Ovary (tissue), 9 donors: ENCODE results near the gene NAV2. TPM values are rescaled to one million over a fixed set of nuclear protein-coding genes. Genes with fewer than 3 reads are reported as not detected.

ENCODE experiments used
- DNase-seq, 5 donors: peaks; one replicate each; pipeline ENCODE4 v3.0.0-alpha.2; 2019 to 2020
- H3K27ac ChIP-seq, 2 donors: fragments of 200-600 bp; one replicate each; pipeline versions ENCODE4 v1.5.1 to v1.8.0; 2019 to 2022
- H3K27me3 ChIP-seq: fragments of 200-600 bp; one replicate; pipeline ENCODE4 v1.8.0; 2022
- H3K36me3 ChIP-seq: fragments of 200-600 bp; sonication (generic); one replicate; pipeline ENCODE4 v1.5.1; 2019
- H3K4me1 ChIP-seq: one replicate; pipeline ENCODE4 v1.8.1; 2013; ENCODE audit warnings: mild to moderate bottlenecking, moderate library complexity; ENCODE audit not compliant: insufficient read depth
- H3K4me3 ChIP-seq: fragments of 200-600 bp; sonication (generic); one replicate; pipeline ENCODE4 v1.5.1; 2017
- H3K9me3 ChIP-seq, 2 donors: fragments of 200-600 bp in 1 of 2; sonication (generic) in 1 of 2; one replicate each; pipeline versions ENCODE4 v1.5.1 to v1.8.1; 2013 to 2019; ENCODE audit warnings: mild to moderate bottlenecking in 1 of 2, moderate library complexity in 1 of 2
- EP300 ChIP-seq: sonication (generic); formaldehyde crosslinking; IDR thresholded peaks from one replicate; pipeline ENCODE4 v1.6.1; 2017; ENCODE audit warnings: antibody characterized with exemption
- POLR2A ChIP-seq: fragments of 450-650 bp; IDR thresholded peaks from one replicate; pipeline ENCODE4 v1.6.1; 2017; ENCODE audit warnings: antibody characterized with exemption, mild to moderate bottlenecking, moderate library complexity
- WGBS, 3 donors: extraction: QIAGEN DNeasy Blood & Tissue Kit in 1 of 3; methylation state at CpG; one replicate each; pipeline versions ENCODE4 v1.1.5 to v1.1.7; 2013 to 2017; 5-methylcytosine and 5-hydroxymethylcytosine counted together
- intact Hi-C, 4 donors: fragments of 100-400 bp; cut with DNase I; formaldehyde crosslinking; loops; one replicate each; pipeline versions ENCODE4 v1.11.0 to v1.15.1; 2022 to 2023
- polyA plus RNA-seq, 2 donors: library from polyadenylated mRNA; stranded (reverse); fragments of 200-250 nt in 1 of 2; fragments of 350-450 nt in 1 of 2; fragmentation: Illumina TruSeq in 1 of 2; extraction: RNeasy Lipid Tissue Mini Kit (QIAGEN cat#74804) in 1 of 2; gene quantifications; one replicate each; pipeline ENCODE4 v1.2.3, GENCODE V29; 2013 to 2014
- total RNA-seq, 7 donors: library from RNA; depleted of rRNA in 2 of 7; stranded (reverse); fragments of >200 nt in 2 of 7; fragmentation: NEBNext Ultra II Directional in 3 of 7; extraction: Animal tissue kit (Norgen Biotek cat#: 25700) in 3 of 7; gene quantifications; one replicate each; pipeline versions ENCODE4 v1.1.0 to v1.2.4, GENCODE V29; 2016 to 2023
- TF ChIP-seq, protein P1 (sequence below), 3 donors: fragments of 450-650 bp in 2 of 3; fragments of 200-600 bp in 1 of 3; IDR thresholded peaks; one replicate each; pipeline versions ENCODE4 v1.5.1 to v1.8.0; 2016 to 2022; ENCODE audit warnings: antibody characterized with exemption in 3 of 3, mild to moderate bottlenecking in 1 of 3
- donor health status: DM: no; HTN: no; CAD: no; lungs with moderate emphysema.
- donor health status: DM: no; HTN: no; CAD: no.
- donor health status: Bipolar disorder and iron deficiency.
- donor health status: DM: yes; HTN: yes; CAD: no.
- donor health status: DM: no; HTN: no; CAD: no.
- donor health status: DM: yes; HTN: yes; CAD: no.

Gene NAV2
- total and polyA plus RNA-seq, 9 donors = 2.9 to 14.1 (median 7.8) TPM

DNA sequence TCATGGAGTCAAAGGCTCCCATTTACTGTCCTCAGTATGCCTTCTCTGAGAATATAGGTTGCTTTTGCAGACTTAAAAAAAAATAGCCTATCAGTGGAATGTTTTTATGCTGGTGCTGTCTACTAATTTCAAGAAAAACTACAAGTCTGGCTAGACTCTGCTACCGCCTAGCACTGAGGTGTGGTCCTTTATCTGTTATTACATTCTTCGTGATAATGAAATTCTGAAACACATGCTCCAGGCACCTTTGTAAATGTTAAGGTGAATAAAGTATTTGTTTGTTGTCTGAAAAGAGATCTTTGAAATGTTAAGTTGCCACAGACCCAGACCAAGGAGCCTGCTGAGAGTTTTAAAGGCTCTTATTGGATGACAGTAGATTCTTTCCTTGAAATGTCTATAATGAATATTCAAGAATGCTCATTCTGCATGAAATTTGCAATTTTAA, 352.3 kb downstream of the NAV2 start:
- TF ChIP-seq EP300 (no peak), POLR2A (no peak)
- TF ChIP-seq, protein P1, sequence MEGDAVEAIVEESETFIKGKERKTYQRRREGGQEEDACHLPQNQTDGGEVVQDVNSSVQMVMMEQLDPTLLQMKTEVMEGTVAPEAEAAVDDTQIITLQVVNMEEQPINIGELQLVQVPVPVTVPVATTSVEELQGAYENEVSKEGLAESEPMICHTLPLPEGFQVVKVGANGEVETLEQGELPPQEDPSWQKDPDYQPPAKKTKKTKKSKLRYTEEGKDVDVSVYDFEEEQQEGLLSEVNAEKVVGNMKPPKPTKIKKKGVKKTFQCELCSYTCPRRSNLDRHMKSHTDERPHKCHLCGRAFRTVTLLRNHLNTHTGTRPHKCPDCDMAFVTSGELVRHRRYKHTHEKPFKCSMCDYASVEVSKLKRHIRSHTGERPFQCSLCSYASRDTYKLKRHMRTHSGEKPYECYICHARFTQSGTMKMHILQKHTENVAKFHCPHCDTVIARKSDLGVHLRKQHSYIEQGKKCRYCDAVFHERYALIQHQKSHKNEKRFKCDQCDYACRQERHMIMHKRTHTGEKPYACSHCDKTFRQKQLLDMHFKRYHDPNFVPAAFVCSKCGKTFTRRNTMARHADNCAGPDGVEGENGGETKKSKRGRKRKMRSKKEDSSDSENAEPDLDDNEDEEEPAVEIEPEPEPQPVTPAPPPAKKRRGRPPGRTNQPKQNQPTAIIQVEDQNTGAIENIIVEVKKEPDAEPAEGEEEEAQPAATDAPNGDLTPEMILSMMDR (IDR thresholded peaks at IDR 0.05) = no peak
- no peak for DNase-seq
- Histone ChIP-seq H3K36me3 (no peaks in the 10 kb centered on the region), H3K27ac (no peak overlapping the region), H3K4me3 (no peak overlapping the region), H3K4me1 (no peaks in the 10 kb centered on the region), H3K9me3 (no peaks in the 10 kb centered on the region), H3K27me3 (no peaks in the 10 kb centered on the region)
- intact Hi-C loops = no loop called here
- WGBS, 3 donors = 93 to 100% (median 95%) methylated on average over 2 of the region's 2 CpGs

DNA sequence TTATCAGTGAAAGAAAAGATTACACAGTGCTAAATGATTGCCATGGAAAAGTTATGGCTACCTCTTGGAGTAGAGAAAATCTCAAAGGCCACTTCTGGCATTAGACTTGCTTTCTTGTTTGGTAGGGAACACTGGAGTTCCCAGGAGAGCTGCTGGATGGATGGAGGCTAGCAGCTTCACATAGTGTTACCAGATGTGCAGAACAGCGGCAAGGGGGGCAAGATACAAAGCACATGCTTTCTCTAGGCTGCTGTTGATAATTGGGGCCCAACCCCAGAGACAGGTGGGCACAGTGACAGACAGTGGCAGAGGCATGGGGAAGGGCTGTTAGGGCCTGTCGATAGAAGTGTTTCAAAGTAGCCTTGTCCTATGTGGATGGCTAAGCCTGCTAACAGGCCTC, 352.8 kb downstream of the NAV2 start:
- no peaks in the 10 kb centered on the region for H3K36me3 ChIP-seq
- 93 to 100% (median 95%) methylated on average over 2 of the region's 2 CpGs for WGBS, 3 donors
- H3K27me3 ChIP-seq = no peaks in the 10 kb centered on the region
- H3K4me1 ChIP-seq = no peaks in the 10 kb centered on the region
- intact Hi-C loops = no loop called here
- H3K27ac ChIP-seq = no peak overlapping the region
- TF ChIP-seq, protein P1 (IDR thresholded peaks at IDR 0.05) = no peak
- TF ChIP-seq POLR2A (no peak), EP300 (no peak)
- DNase-seq = no peak
- H3K4me3 ChIP-seq = no peak overlapping the region
- H3K9me3 ChIP-seq = no peaks in the 10 kb centered on the region

DNA sequence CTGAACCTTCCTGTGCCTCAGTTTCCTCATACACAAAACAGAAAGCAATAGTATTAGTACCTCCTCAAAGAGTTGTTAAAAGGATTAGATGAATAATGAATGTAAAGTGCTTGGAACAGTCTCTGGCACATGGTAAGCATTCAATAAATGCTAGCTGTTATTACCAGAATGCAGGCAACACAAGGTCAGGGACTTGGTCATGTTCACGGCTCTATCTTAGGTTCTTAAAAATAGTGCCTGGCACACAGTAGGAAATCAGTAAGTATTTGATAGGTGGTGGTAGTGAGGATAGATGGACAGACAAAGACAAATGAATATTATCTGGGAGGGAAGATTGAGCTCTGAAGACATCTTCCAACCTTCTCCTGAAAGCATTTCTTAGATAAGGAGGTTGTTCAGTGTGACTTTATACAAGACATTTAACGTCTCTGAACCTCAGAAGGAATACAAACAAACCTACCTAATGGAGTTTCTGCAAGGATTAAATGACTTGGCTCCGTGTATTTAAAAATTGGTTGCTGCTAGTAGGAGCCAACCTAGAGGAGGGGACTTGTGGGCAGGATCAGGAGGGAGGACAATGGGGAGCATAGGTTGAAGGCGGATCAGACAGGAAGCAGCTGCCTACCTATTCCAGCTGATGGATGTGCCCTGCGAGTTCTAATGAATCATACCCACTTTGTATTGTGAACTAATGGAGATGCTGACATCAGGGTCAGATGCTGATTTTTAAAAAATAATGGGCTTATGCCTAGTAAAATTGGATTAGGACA, 353.6 kb downstream of the NAV2 start:
- Histone ChIP-seq H3K27me3 (no peaks in the 10 kb centered on the region), H3K4me1 (no peaks in the 10 kb centered on the region), H3K27ac (no peak overlapping the region), H3K4me3 (no peak overlapping the region), H3K36me3 (no peaks in the 10 kb centered on the region), H3K9me3 (no peaks in the 10 kb centered on the region)
- DNase-seq = no peak
- 81 to 84% (median 84%) methylated on average over 5 of the region's 5 CpGs for WGBS, 3 donors
- intact Hi-C loops = no loop called here
- TF ChIP-seq, protein P1 (IDR thresholded peaks at IDR 0.05) = no peak
- TF ChIP-seq EP300 = no peak
- no peak for TF ChIP-seq POLR2A

GRCh38 chr11:20066783-20067156, 354.1 kb downstream of the NAV2 start:
- TF ChIP-seq POLR2A = no peak
- DNase-seq = no peak
- Histone ChIP-seq H3K4me3 (no peak overlapping the region), H3K36me3 (no peaks in the 10 kb centered on the region), H3K4me1 (no peaks in the 10 kb centered on the region), H3K27me3 (no peaks in the 10 kb centered on the region), H3K9me3 (no peaks in the 10 kb centered on the region), H3K27ac (no peak overlapping the region)
- intact Hi-C loops = no loop called here
- 94 to 100% (median 99%) methylated on average over 3 of the region's 3 CpGs for WGBS, 3 donors

DNA sequence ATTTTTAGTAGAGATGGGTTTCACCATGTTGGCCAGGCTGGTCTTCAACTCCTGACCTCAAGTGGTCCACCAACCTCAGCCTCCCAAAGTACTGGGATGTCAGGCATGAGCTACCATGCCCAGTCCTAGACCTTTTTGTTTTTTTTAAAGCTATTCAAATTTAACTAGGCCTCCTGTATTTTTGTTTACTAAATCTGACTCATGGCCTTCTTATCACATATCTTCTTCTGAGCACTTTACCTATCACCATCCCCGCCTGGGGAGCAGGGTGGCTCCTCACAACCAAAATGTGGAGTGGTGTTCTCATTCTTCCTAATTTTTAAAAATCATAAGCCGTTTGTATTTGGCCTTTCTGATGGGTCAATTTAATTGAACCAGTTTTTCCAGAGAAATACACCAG, 355.0 kb downstream of the NAV2 start:
- Histone ChIP-seq H3K4me3 (no peak overlapping the region), H3K36me3 (no peaks in the 10 kb centered on the region), H3K9me3 (no peaks in the 10 kb centered on the region), H3K27me3 (no peaks in the 10 kb centered on the region), H3K27ac (no peak overlapping the region), H3K4me1 (no peaks in the 10 kb centered on the region)
- DNase-seq = no peak
- WGBS, 3 donors = 75 to 85% (median 83%) methylated on average over 2 of the region's 2 CpGs
- TF ChIP-seq EP300 (no peak), POLR2A (no peak)
- TF ChIP-seq, protein P1 (IDR thresholded peaks at IDR 0.05) = no peak
- intact Hi-C loops = no loop called here
